ENCODE measurements around the gene FAM162A.
"Not testable (repeated sequence)": the region's sequence is repeated elsewhere in the genome, so short reads cannot be mapped to it uniquely, and the experiment has no call there.

FAM162A gene

DNA sequence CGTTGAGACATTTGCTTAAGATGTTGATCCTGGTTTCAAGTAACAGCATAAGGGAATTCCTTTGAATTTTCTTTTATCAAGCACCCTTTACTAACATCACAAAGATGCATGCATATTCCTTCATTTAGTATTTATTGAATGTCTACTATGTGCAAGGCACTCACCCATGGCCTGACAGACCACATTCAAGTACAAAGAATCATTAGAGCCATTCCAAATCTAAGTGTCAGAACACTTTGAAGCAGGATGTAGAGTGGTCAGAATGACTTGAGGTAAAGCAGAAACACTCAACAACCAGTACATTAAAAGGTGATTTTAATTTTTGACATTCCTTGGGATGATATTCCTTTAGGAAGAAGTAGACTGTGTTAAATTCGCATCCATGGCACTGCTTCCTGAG lies 37.9 kb downstream of the FAM162A start:
- no peak for DNase-seq

DNA sequence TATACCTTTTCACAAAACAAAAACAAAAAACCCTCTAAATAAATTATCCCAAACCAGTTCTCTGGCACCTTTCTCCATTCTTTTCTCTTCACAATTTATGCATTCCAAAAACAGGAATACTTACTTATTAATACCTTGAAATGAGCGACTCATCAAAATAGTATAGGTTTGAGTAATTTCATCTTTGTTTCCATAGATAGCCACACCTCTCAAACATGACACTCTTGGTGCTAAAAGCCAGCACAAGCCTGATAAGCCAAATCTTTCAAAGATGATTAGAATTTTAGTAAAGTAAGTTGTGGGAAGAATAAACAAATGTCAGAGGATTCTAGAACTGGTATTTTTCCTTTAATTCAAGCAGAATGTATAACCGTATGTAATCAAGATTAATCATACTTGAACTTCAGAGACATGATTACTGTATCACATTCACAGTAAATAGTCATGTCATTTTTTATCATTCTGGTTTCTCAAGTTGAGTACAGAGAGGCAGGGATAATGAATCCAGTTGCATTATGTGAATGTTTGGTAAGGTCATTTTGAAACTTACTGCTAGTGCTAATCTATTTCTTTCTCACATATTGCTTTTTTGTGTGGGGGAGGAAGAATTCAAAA lies 44.0 kb downstream of the FAM162A start:
- no peak for DNase-seq

- no peak for DNase-seq
Measured at GRCh38 chr3:122430371-122430770, 46.4 kb downstream of the FAM162A start.

DNA sequence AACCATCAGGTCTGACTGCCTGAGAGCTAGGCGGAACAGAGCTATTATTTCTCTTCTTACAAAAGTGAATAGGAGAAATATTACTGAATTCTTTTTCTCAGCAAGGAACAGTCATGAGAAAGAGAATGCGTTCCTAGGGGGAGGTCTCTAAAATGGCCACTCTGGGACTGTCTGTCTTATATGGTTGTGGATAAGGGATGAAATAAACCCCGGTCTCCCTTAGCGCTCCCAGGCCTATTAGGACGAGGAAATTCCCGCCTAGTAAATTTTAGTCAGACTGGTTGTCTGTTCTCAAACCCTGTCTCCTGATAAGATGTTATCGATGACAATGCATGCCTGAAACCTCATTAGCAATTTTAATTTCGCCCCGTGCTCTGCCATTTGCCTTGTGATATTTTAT lies 52.0 kb downstream of the FAM162A start:
- DNase-seq, result no peak

GRCh38 chr3:122443090-122443489 lies 59.1 kb downstream of the FAM162A start:
- DNase-seq, result no peak

GRCh38 chr3:122443762-122444490 lies 59.9 kb downstream of the FAM162A start:
- DNase-seq, result not testable (repeated sequence)

DNA sequence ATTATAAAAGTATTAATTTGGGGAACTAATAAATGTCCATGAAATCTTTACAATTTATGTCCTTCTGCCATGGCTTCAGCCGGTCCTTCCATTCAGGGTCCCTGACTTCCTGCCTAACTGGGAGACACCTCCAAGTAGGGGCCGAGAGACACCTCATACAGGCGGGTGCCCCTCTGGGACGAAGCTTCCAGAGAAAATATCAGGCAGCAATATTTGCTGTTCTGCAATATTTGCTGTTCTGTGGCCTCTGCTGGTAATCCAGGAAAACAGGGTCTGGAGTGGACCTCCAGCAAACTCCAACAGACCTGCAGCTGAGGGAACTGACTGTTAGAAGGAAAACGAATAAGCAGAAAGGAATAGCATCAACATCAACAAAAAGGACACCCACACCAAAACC lies 60.5 kb downstream of the FAM162A start:
- not testable (repeated sequence) for DNase-seq

GRCh38 chr3:122448218-122448617 lies 64.2 kb downstream of the FAM162A start:
- not testable (repeated sequence) for DNase-seq

GRCh38 chr3:122451371-122451770 lies 67.4 kb downstream of the FAM162A start:
- DNase-seq, result no peak

GRCh38 chr3:122456074-122456473 lies 72.1 kb downstream of the FAM162A start:
- no peak for DNase-seq

GRCh38 chr3:122457706-122458105 lies 73.7 kb downstream of the FAM162A start:
- no peak for DNase-seq

- no peak for DNase-seq
Measured at GRCh38 chr3:122458992-122459391, 75.0 kb downstream of the FAM162A start.

DNA sequence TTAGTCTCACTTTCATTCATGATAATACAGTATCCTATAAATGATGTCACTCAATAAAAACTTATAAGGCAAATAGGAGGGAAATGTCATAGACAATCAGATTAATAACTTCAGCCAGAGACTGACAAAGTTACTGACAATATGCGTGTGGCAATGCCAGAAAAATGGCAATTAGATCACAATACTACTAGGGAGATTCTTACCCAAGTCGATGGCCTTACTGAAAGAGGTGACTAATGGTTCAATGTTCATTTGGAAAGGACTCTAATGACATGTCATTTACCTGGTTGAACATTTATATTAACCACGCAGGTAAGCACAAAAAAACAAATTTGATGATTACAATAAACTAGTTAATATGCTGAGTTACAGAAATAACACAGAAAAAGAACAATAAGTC lies 77.8 kb downstream of the FAM162A start:
- DNase-seq, result no peak

Measured in cortex of kidney (tissue), 1 donor.